Liver (tissue), 9 donors: ENCODE results near the gene TMEM184A. TPM values are rescaled to one million over a fixed set of nuclear protein-coding genes. Genes with fewer than 3 reads are reported as not detected.

Source experiments
- DNase-seq: peaks from one replicate; pipeline ENCODE4 v3.0.0-alpha.2; 2017; ENCODE audit warnings: low spot score
- H3K27ac ChIP-seq, 2 donors: one replicate each; pipeline ENCODE4 v1.7.0; 2013; ENCODE audit warnings: inconsistent platforms in 2 of 2, low read length in 2 of 2, control low read depth in 1 of 2, low read depth in 1 of 2, mild to moderate bottlenecking in 1 of 2
- H3K27me3 ChIP-seq, 4 donors: one replicate each; pipeline versions ENCODE4 v1.6.1 to v1.7.0; 2013; ENCODE audit warnings: low read length in 3 of 4, inconsistent platforms in 1 of 4, mild to moderate bottlenecking in 1 of 4, moderate library complexity in 1 of 4; ENCODE audit not compliant: control insufficient read depth in 4 of 4, insufficient read depth in 4 of 4
- H3K36me3 ChIP-seq, 4 donors: one replicate each; pipeline versions ENCODE4 v1.6.1 to v1.7.0; 2013; ENCODE audit warnings: low read length in 3 of 4, mild to moderate bottlenecking in 3 of 4, low read depth in 1 of 4, moderate library complexity in 1 of 4; ENCODE audit not compliant: control insufficient read depth in 4 of 4, insufficient read depth in 3 of 4
- H3K4me1 ChIP-seq, 4 donors: one replicate each; pipeline versions ENCODE4 v1.6.1 to v1.7.0; 2013; ENCODE audit warnings: low read length in 3 of 4, mild to moderate bottlenecking in 3 of 4, moderate library complexity in 1 of 4; ENCODE audit not compliant: control insufficient read depth in 4 of 4, insufficient read depth in 4 of 4
- H3K4me3 ChIP-seq, 3 donors: one replicate each; pipeline versions ENCODE4 v1.6.1 to v1.7.0; 2013; ENCODE audit warnings: low read length in 3 of 3, control low read depth in 1 of 3, low read depth in 1 of 3, mild to moderate bottlenecking in 1 of 3
- H3K9ac ChIP-seq, 2 donors: one replicate each; pipeline ENCODE4 v1.7.0; 2013; ENCODE audit warnings: low read length in 2 of 2, mild to moderate bottlenecking in 2 of 2, moderate library complexity in 2 of 2, control low read depth in 1 of 2, low read depth in 1 of 2
- H3K9me3 ChIP-seq, 4 donors: one replicate each; pipeline versions ENCODE4 v1.6.1 to v1.7.0; 2013; ENCODE audit warnings: low read length in 3 of 4; ENCODE audit not compliant: control insufficient read depth in 4 of 4
- EGR1 ChIP-seq, 2 donors: IDR thresholded peaks; 2 replicates each; pipeline ENCODE4 v1.6.1; 2016 to 2018; ENCODE audit warnings: antibody characterized with exemption in 2 of 2, low read depth in 2 of 2
- FOXA1 ChIP-seq: IDR thresholded peaks from 2 replicates; pipeline ENCODE4 v1.6.1; 2016; ENCODE audit warnings: antibody characterized with exemption
- FOXA2 ChIP-seq: IDR thresholded peaks from 2 replicates; pipeline ENCODE4 v1.6.1; 2016; ENCODE audit warnings: antibody characterized with exemption
- GABPA ChIP-seq, 2 donors: IDR thresholded peaks in 1 of 2; conservative IDR thresholded peaks in 1 of 2; 2 replicates each; pipeline ENCODE4 v1.6.1; 2016; ENCODE audit warnings: antibody characterized with exemption in 2 of 2, mild to moderate bottlenecking in 1 of 2, moderate library complexity in 1 of 2
- HNF4A ChIP-seq, 2 donors: conservative IDR thresholded peaks; 2 replicates each; pipeline ENCODE4 v1.6.1; 2016; ENCODE audit warnings: antibody characterized with exemption in 2 of 2, mild to moderate bottlenecking in 2 of 2
- HNF4G ChIP-seq: IDR thresholded peaks from 2 replicates; pipeline ENCODE4 v1.6.1; 2016; ENCODE audit warnings: antibody characterized with exemption
- JUND ChIP-seq, 2 donors: IDR thresholded peaks; 2 replicates each; pipeline ENCODE4 v1.6.1; 2016; ENCODE audit warnings: antibody characterized with exemption in 2 of 2
- NR2F2 ChIP-seq: IDR thresholded peaks from 2 replicates; pipeline ENCODE4 v1.6.1; 2016; ENCODE audit warnings: antibody characterized with exemption
- RAD21 ChIP-seq, 2 donors: IDR thresholded peaks; 2 replicates each; pipeline ENCODE4 v1.6.1; 2016; ENCODE audit warnings: antibody characterized with exemption in 2 of 2, mild to moderate bottlenecking in 2 of 2
- RXRA ChIP-seq, 2 donors: IDR thresholded peaks; 2 replicates each; pipeline ENCODE4 v1.6.1; 2017 to 2018; ENCODE audit warnings: antibody characterized with exemption in 2 of 2, mild to moderate bottlenecking in 1 of 2
- SP1 ChIP-seq: IDR thresholded peaks from 2 replicates; pipeline ENCODE4 v1.6.1; 2018; ENCODE audit warnings: antibody characterized with exemption, mild to moderate bottlenecking
- TAF1 ChIP-seq: conservative IDR thresholded peaks from 2 replicates; pipeline ENCODE4 v1.6.1; 2016; ENCODE audit warnings: antibody characterized with exemption, mild to moderate bottlenecking
- YY1 ChIP-seq: IDR thresholded peaks from 2 replicates; pipeline ENCODE4 v1.6.1; 2016; ENCODE audit warnings: antibody characterized with exemption, mild to moderate bottlenecking
- WGBS: extraction: QIAGEN DNeasy Blood & Tissue Kit; methylation state at CpG from one replicate; pipeline ENCODE4 v1.1.7; 2013; 5-methylcytosine and 5-hydroxymethylcytosine counted together
- polyA plus RNA-seq, 2 donors: library from polyadenylated mRNA; stranded (reverse) in 1 of 2; unstranded in 1 of 2; fragments of 200-250 nt in 1 of 2; fragments of >200 nt in 1 of 2; fragmentation: Nextera tagmentation in 1 of 2; extraction: Ambion mirVana in 1 of 2; gene quantifications; one replicate each; pipeline versions ENCODE4 v1.2.1 to v1.2.3, GENCODE V29; 2013 to 2015
- total RNA-seq, 2 donors: library from RNA; depleted of rRNA; stranded (reverse); fragments of >200 nt; gene quantifications; one replicate each; pipeline ENCODE4 v1.2.3, GENCODE V29; 2014
- TF ChIP-seq, protein P1 (sequence below): IDR thresholded peaks from 2 replicates; pipeline ENCODE4 v1.6.1; 2016; ENCODE audit warnings: antibody characterized with exemption, mild to moderate bottlenecking
- TF ChIP-seq, protein P2 (sequence below): IDR thresholded peaks from 2 replicates; pipeline ENCODE4 v1.6.1; 2016; ENCODE audit warnings: antibody characterized with exemption
- TF ChIP-seq, protein P3 (sequence below): IDR thresholded peaks from 2 replicates; pipeline ENCODE4 v1.6.1; 2016; ENCODE audit warnings: antibody characterized with exemption
- TF ChIP-seq, protein P4 (sequence below): IDR thresholded peaks from 2 replicates; pipeline ENCODE4 v1.6.1; 2016; ENCODE audit warnings: antibody characterized with exemption
- TF ChIP-seq, protein P5 (sequence below): fragments of 150-350 bp; IDR thresholded peaks from 2 replicates; pipeline ENCODE4 v1.5.1; 2017; ENCODE audit warnings: improper control_type of control experiment, low read depth, low read length; ENCODE audit not compliant: missing input control
- donor health status: healthy.
- donor health status: healthy.
- donor health status: healthy.
- donor health status: healthy.
- donor health status: healthy.

The TMEM184A gene
- total and polyA plus RNA-seq, 4 donors: 1.6 to 12.6 (median 11.4) TPM

DNA sequence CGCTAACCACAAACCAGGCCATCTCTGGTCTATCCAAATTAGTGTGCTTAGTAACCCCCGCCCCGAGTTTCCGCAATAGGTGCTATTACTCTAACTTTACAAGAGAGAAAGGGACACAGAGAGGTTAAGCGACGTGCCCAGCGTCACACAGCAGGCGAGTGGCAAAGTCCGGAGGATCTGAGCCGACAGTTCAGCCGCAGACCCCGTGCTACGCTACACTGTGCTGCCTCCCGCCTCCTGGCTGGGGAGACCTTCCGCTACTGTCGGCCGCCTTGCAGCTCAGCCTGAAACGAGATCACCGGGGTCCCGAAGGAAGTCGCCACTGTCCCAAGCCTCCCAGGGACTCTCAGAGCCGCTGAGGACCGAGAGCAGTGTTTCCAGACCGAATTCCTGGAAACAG, 52.6 kb downstream of the TMEM184A start:
- 28% methylated on average over 24 of the region's 24 CpGs for WGBS
- no peak overlapping the region for H3K27ac ChIP-seq

DNA sequence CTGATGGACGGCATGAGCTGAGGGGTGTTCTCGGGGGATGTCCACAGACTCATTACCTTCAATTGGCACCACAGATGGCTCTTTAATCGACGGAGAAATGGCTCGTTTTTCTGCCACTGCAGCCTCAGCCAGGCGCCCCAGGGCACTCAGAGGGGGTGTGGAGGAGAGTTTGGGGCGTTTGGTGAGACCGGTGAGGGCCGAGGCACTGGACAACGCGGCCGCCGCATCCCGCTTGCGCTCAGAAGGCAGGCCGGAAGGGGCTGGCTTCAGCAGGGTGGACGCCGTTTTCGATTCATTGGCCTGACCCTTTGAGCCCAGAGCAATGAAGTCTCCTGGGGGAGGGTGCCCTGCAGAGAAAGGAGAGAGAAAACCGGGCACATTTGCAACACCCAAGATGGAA, 53.2 kb downstream of the TMEM184A start:
- H3K36me3 ChIP-seq: peaks cover 0 to 35% (median 4%) of the 10 kb centered on the region in 4 donors
- 93% methylated on average over 20 of the region's 20 CpGs for WGBS
- peaks cover 5 to 28% (median 21%) of the 10 kb centered on the region in 4 donors for H3K4me1 ChIP-seq
- DNase-seq: no peak
- no peaks in the 10 kb centered on the region for H3K27me3 ChIP-seq
- TF ChIP-seq, protein P1, sequence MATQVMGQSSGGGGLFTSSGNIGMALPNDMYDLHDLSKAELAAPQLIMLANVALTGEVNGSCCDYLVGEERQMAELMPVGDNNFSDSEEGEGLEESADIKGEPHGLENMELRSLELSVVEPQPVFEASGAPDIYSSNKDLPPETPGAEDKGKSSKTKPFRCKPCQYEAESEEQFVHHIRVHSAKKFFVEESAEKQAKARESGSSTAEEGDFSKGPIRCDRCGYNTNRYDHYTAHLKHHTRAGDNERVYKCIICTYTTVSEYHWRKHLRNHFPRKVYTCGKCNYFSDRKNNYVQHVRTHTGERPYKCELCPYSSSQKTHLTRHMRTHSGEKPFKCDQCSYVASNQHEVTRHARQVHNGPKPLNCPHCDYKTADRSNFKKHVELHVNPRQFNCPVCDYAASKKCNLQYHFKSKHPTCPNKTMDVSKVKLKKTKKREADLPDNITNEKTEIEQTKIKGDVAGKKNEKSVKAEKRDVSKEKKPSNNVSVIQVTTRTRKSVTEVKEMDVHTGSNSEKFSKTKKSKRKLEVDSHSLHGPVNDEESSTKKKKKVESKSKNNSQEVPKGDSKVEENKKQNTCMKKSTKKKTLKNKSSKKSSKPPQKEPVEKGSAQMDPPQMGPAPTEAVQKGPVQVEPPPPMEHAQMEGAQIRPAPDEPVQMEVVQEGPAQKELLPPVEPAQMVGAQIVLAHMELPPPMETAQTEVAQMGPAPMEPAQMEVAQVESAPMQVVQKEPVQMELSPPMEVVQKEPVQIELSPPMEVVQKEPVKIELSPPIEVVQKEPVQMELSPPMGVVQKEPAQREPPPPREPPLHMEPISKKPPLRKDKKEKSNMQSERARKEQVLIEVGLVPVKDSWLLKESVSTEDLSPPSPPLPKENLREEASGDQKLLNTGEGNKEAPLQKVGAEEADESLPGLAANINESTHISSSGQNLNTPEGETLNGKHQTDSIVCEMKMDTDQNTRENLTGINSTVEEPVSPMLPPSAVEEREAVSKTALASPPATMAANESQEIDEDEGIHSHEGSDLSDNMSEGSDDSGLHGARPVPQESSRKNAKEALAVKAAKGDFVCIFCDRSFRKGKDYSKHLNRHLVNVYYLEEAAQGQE: no peak
- TF ChIP-seq, protein P2, sequence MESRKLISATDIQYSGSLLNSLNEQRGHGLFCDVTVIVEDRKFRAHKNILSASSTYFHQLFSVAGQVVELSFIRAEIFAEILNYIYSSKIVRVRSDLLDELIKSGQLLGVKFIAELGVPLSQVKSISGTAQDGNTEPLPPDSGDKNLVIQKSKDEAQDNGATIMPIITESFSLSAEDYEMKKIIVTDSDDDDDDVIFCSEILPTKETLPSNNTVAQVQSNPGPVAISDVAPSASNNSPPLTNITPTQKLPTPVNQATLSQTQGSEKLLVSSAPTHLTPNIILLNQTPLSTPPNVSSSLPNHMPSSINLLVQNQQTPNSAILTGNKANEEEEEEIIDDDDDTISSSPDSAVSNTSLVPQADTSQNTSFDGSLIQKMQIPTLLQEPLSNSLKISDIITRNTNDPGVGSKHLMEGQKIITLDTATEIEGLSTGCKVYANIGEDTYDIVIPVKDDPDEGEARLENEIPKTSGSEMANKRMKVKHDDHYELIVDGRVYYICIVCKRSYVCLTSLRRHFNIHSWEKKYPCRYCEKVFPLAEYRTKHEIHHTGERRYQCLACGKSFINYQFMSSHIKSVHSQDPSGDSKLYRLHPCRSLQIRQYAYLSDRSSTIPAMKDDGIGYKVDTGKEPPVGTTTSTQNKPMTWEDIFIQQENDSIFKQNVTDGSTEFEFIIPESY: no peak
- TF ChIP-seq NR2F2 (no peak), EGR1 (IDR thresholded peaks at IDR 0.05; ENCODE audit: low read depth in 2 of 2) (no peak), HNF4A (conservative IDR thresholded peaks at IDR 0.05) (no peak), HNF4G (no peak), JUND (IDR thresholded peaks at IDR 0.05) (no peak), TAF1 (no peak), RXRA (IDR thresholded peaks at IDR 0.05) (no peak), YY1 (no peak), FOXA2 (no peak), SP1 (no peak), GABPA (IDR thresholded peaks at IDR 0.05 in 1 of 2, conservative IDR thresholded peaks at IDR 0.05 in 1 of 2) (no peak), FOXA1 (no peak), RAD21 (IDR thresholded peaks at IDR 0.05) (no peak)
- TF ChIP-seq, protein P3, sequence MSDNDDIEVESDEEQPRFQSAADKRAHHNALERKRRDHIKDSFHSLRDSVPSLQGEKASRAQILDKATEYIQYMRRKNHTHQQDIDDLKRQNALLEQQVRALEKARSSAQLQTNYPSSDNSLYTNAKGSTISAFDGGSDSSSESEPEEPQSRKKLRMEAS: no peak
- TF ChIP-seq, protein P4, sequence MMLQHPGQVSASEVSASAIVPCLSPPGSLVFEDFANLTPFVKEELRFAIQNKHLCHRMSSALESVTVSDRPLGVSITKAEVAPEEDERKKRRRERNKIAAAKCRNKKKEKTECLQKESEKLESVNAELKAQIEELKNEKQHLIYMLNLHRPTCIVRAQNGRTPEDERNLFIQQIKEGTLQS: no peak
- TF ChIP-seq, protein P5, sequence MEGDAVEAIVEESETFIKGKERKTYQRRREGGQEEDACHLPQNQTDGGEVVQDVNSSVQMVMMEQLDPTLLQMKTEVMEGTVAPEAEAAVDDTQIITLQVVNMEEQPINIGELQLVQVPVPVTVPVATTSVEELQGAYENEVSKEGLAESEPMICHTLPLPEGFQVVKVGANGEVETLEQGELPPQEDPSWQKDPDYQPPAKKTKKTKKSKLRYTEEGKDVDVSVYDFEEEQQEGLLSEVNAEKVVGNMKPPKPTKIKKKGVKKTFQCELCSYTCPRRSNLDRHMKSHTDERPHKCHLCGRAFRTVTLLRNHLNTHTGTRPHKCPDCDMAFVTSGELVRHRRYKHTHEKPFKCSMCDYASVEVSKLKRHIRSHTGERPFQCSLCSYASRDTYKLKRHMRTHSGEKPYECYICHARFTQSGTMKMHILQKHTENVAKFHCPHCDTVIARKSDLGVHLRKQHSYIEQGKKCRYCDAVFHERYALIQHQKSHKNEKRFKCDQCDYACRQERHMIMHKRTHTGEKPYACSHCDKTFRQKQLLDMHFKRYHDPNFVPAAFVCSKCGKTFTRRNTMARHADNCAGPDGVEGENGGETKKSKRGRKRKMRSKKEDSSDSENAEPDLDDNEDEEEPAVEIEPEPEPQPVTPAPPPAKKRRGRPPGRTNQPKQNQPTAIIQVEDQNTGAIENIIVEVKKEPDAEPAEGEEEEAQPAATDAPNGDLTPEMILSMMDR: no peak
- peak overlapping the region in 2 of 3 donors; percentile 96 to 99 for H3K4me3 ChIP-seq
- no peaks in the 10 kb centered on the region for H3K9me3 ChIP-seq
- no peak overlapping the region for H3K27ac ChIP-seq
- no peak overlapping the region for H3K9ac ChIP-seq

More for the DNA sequence above, 52.6 kb downstream of the TMEM184A start:
- Histone ChIP-seq H3K4me1 (peaks cover 5 to 28% (median 21%) of the 10 kb centered on the region in 4 donors), H3K9ac (peak overlapping the region in 1 of 2 donors; percentile 22), H3K4me3 (peak overlapping the region; percentile 82 to 99 (median 96)), H3K27me3 (no peaks in the 10 kb centered on the region), H3K36me3 (peaks cover 0 to 29% (median 3%) of the 10 kb centered on the region in 4 donors), H3K9me3 (no peaks in the 10 kb centered on the region)
- no peak for DNase-seq
- TF ChIP-seq, protein P1: no peak
